OCI-M2 (cell line): ENCODE data around the gene CENPQ.
"Not testable (repeated sequence)": the region's sequence is repeated elsewhere in the genome, so short reads cannot be mapped to it uniquely, and the experiment has no call there.

Experiments used
- DNase-seq: peaks from one replicate; lab custom pipeline; 2025; ENCODE audit not compliant: unreplicated experiment; lab: John Stamatoyannopoulos, UW

CENPQ gene, protein sequence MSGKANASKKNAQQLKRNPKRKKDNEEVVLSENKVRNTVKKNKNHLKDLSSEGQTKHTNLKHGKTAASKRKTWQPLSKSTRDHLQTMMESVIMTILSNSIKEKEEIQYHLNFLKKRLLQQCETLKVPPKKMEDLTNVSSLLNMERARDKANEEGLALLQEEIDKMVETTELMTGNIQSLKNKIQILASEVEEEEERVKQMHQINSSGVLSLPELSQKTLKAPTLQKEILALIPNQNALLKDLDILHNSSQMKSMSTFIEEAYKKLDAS

DNA sequence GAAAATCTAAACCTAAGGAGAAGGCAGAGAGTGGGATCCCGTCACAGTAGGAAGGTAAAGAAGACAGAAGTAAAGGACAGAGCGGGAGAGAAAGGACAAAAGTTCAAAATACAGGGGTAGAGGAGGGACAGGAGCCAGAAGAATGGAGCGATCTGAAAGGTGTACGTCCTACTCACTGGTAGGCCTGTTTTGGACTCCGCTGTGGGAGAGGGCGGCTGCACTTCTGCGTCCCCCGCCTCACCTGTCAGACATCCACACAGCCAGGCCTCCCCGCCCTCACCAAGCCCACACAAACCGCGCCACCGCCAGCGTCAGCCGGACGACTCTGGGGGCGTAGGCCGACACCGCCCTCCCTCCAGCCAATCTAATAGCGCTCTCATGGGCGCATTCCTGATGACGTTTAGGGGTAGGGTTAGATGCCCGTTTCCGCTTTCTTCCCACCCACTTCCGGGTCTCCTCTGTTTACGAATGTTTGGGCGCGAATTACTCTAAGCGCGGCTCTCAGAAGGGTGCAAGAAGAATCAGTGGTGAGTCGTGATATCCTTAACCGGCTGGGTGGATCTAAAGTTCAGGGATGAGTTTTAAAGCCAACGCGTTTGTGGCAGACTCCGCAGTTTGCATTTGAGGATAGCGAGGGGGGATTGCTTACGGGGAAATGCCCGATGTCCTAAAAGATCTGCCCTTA lies at the start of gene CENPQ, which contains the start of gene MMUT:
CENPQ (plus strand) TSS at position 444 of the 685 bp plus-strand sequence. CDS start 6,807 bp downstream, outside the sequence.
MMUT (minus strand) TSS at position 327 of the 685 bp plus-strand sequence. CDS start 3,787 bp downstream, outside the sequence.
- peak; percentile 94 for DNase-seq

DNA sequence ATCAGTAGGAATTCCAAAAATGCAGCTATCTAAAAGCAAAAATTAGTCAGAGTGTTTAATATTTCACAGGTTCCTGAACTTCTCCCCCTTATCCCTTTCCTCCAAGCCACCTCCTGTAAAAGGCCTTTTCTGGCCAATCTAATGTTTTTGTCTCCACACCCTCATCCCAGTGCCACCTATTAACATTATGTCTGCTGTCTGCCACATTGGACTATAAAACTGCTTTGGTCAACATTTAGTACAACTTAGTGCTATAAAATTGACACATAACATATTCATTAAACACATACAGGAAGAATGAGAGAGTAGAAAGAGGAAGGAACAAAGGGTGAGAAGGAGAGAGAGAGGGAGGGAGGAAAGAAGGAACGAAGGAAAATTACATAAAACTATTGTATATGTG lies 47.8 kb upstream of the CENPQ start:
- DNase-seq: no peak

DNA sequence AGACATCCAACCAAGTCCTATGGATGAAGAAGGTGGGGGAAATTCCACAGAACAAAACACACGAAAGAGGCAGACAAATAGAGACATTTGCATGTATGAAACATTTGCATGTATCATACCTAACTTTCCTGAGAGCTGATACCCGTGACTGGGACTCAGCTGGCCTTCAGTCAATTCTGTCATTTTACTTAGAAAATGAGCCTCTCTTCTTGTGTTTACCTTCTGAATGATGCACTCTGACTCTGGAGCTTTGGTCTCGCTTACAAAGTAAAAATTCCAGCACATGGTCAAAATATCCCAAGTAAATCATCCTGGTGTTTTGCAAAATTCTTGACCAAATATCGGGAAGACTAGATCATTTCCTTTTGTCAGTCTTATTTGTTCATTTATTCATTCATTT lies 47.0 kb upstream of the CENPQ start:
- DNase-seq: no peak

DNA sequence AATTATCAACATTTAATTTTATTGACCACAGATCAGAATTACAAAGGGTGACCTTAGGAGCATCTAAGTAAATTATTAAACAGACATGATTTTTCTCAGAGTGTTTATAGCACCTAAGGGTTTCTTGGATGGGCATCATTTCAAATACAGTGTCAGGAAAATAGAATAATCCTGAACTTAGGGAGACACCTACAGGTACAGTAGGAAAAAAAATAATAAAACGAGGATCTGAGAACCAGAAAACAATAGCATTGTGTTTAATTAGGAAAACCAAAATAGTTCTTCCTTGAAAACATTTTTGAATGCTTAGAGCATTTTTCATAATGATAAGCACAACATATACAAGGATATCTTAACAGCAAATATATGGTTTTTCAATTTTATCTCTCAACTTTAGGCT lies 39.4 kb upstream of the CENPQ start:
- no peak for DNase-seq

DNA sequence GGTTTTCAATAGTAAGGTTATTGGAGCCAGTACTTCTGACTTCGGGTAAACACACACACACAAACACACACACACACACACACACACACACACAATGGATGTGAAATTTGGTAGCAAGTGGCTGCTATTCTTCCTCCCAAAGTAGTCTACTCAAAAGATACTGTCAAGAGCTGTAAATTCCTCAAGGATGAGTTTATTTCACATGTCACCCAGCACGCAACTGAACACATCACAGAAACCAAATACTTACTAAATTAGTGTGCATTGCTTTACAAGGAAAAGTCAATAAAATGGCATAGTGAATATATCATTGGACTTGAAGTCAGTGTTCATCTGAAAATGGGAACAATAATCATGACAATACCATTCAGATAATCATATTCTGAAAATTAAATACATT lies 33.0 kb upstream of the CENPQ start:
- no peak for DNase-seq

DNA sequence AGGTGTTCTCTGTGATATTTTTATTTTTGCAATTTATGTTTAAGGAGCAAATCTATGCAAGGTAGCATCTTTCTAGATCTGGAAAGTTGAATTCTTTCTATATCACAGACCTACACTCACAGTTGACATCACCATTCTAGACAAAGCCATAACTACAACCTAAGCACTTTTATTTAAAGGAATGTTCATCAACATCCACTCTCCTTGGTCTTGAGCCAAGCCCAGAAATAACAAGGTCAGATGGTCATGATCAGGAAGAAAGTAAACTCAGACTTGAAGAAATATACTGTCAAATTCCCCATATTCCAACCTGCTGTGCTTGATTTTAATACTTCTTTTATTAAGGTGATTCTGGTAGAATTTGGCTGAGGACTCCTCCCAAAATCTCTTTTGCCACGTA lies 32.3 kb upstream of the CENPQ start:
- DNase-seq: no peak

DNA sequence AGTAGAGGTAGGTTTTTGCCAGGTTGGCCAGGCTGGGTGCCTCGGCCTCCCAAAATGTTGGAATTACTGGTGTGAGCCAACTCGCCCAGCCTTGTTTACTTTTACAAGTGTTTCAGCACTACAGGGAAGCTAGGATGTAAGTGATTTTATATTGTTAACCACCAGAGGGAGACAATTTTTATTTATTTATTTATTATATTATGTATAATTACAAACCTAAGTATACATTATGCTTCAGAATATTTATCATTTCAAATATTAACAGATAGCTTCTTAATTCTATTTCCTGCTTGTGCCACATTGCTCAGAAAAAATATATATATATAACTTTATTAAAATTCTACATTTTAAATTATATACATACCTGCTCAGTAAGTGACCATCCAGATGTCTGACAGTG lies 9.9 kb upstream of the CENPQ start:
- DNase-seq: no peak

DNA sequence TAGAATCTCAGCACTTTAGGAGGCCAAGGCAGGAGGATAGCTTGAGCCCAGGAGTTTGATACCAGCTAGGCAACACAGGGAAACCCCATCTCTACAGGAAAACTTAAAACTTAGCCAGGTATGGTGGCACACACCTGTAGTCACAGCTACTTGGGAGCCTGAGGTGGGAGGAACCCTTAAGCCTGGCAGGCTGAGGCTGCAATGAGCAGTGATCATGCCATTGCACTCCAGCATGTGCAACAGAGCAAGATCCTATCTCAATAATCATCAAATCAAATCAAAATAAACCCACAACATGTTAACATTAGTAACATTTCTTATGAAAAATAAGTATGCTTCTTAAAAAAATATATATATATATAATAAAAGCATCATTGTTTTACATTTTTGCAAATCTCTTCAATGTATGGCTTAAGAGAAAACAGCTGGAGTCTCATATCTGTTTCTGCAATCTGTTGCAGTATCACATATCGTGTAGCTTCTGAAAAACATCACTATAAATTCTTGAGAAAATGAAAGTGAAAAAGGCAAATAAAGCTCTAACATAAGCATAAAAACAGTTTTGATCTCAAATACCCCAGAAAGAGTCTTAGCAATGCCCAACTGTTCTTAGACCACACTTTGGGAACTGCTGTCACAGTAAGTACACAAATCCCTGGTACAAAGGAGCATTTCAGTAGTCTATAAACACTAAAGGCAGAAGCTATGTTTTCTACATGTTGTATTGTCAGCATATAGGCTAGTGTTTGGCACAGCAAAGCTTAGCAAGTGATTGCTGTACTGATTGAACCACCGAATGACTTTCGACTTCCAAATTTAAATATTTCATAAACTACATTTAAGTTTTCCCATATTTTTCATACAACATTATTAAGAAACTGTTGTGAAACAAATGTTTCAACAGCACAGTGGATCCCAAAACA lies 8.1 kb upstream of the CENPQ start:
- DNase-seq: no peak

DNA sequence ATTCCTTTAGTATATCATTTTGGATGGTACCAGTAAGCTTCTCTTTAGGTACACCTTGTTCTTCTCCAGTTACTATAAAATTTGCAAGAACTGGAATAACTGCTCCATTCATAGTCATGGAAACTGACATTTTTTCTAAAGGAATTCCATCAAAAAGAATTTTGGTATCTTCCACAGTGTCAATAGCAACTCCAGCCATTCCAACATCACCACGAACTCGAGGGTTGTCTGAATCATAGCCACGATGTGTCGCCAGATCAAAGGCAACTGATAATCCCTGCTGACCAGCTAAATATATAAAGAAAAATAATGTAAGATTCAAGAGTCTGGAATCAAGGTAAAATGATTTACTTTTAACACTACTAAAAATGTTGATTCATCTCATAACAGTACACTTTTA lies 5.4 kb upstream of the CENPQ start:
- DNase-seq: no peak

DNA sequence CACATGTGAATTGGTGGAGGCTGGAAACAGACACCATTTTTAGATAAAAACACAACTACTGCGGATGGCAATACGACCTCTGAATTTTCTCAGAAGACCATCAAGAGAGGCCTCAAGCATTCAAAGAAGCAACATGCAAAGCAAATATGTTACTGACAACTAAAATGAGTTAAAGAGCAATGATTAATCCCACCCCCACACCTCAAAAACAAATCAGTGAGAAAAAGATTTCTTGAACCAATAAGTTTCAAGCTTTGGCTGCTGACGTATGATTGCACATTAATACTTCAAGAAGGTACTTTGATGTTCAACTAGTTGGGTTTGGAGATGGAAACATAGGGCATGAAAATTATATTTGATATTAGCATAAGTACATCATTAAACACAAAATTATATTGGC lies 1.1 kb upstream of the CENPQ start:
- no peak for DNase-seq

DNA sequence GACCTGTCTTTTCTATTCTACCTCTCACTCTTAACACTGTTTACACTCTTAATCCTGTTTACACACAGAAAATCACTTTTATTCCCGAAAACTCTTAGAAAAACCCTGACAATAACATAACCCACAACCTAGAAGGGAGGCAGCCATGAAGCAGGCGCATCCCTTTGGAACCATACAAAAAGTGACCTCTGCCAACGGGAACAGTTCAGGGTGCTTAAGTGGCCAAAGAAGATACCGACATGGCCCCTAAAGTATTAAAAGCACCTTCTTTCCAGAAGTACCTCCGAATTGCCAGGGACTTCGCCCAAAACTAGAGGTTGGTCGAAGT lies 607 bp upstream of the CENPQ start:
- DNase-seq: no peak

DNA sequence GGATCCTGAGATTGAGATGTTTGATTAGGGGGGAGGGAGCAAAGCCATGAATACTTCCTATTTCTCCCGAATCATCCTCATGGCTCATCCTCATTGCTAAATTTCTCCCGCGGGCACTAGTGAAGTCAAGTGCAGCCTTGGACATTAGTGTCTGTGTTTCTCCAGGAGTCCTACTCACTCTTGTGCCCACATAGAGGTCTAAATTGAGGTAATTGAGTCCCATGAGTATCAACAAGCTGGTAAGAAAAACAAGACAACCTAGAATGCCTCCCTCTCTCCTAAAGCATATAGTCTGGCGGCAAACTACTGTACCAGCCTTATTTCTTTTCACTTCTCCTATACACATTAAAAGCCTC lies 420 bp downstream of the CENPQ start:
- peak; percentile 77 for DNase-seq

DNA sequence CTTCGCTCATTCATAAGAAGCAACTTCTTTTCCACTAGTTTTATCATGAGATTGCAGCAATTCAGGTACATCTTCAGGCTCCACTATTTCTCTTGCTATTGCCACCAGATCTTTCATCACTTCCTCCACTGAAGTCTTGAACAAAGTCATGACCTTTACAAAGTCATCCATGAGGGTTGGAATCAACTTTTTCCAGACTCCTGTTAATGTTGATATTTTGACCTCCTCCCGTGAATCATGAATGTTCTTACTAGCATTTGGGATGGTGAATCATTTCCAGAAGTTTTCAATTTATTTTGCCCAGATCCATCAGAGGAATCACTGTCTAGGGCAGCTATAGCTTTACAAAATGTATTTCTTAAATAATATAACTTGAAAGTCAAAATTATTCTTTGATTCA lies 1.5 kb downstream of the CENPQ start:
- no peak for DNase-seq

DNA sequence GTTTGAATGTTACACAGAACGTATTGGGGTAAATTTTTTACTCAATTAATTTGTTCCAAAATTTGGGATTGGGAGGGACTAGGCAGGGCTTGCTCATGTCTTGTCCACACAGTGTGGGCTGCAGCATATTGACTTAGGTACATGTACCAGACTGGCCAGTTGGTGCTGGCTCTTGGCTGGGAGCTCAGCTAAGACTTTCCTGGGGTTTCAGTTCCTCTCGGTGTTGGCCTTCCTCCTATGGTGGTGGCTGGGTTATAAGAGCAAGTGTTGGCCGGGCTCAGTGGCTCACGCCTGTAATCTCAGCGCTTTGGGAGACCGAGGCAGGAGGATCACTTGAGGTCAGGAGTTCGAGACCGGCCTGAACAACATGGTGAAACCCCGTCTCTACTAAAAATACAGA lies 4.9 kb downstream of the CENPQ start:
- DNase-seq: no peak

DNA sequence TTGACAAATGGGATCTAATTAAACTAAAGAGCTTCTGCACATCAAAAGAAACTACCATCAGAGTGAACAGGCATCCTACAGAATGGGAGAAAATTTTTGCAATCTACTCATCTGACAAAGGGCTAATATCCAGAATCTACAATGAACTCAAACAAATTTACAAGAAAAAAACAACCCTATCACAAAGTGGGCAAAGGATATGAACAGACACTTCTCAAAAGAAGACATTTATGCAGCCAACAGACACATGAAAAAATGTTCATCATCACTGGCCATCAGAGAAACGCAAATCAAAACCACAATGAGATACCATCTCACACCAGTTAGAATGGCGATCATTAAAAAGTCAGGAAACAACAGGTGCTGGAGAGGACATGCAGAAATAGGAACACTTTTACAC lies 13.4 kb downstream of the CENPQ start:
- DNase-seq: not testable (repeated sequence)

DNA sequence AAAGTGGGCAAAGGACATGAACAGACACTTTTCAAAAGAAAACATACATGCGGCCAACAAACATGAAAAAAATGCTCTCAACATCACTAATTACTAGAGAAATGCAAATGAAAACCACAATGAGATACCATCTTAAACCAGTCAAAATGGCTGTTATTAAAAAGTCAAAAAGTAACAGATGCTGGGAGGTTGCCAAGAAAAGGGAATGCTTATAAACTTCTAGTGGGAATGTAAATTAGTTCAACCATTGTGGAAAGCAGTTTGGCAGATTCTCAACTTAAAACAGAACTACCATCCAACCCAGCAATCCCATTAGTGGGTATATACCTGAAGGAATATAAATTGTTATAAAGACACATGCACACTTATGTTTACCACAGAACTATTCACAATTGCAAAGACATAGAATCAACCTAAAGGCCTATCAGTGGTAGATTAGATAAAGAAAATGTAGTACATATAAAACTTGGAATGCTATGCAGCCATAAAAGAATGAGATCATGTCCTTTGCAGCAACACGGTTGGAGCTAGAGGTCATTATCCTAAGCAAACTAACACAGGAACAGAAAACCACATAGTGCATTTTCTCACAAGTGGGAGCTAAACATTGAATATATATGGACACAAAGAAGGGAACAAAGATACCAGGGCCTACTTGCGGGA lies 16.3 kb downstream of the CENPQ start:
- no peak for DNase-seq

DNA sequence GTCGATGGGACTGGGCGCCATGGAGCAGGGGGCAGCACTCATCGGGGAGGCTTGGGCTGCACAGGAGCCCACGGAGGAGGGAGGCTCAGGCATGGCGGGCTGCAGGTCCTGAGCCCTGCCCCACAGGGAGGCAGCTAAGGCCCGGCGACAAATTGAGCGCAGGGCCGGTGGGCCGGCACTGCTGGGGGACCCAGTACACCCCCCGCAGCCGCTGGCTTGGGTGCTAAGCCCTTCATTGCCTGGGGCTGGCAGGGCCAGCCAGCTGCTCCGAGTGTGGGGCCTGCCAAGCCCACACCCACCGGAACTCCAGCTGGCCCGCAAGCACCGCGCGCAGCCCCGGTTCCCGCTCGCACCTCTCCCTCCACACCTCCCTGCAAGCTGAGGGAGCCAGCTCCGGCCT lies 18.7 kb downstream of the CENPQ start:
- DNase-seq: not testable (repeated sequence)

DNA sequence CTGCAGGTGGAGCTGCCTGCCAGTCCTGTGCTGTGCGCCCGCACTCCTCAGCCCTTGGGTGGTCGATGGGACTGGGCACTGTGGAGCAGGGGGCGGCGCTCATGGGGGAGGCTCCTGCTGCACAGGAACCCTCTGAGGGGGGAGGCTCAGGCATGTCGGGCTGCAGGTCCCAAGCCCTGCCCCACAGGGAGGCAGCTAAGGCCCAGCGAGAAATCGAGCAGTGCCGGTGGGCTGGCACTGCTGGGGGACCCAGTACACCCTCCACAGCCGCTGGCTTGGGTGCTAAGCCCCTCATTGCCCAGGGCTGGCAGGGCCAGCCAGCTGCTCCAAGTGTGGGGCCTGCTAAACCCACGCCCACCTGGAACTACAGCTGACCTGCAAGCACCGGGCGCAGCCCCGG lies 20.2 kb downstream of the CENPQ start:
- DNase-seq: not testable (repeated sequence)

DNA sequence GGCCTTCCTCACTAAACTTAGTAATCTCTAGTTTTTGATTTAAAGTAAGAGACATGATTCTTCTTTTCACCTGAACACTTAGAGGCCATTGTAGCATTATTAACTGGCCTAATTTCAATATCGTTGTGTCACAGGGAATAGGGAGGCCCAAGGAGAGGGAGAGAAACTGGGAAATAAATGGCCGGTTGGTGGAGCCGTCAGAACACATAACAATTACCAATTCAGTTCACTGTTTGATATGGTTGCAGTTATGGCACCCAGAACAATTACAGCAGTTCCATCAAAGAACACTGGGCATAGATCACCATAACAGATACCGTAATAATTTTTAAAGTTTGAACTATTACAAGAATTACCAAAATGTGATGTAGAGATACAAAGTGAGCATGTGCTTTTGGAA lies 27.5 kb downstream of the CENPQ start:
- DNase-seq: no peak

DNA sequence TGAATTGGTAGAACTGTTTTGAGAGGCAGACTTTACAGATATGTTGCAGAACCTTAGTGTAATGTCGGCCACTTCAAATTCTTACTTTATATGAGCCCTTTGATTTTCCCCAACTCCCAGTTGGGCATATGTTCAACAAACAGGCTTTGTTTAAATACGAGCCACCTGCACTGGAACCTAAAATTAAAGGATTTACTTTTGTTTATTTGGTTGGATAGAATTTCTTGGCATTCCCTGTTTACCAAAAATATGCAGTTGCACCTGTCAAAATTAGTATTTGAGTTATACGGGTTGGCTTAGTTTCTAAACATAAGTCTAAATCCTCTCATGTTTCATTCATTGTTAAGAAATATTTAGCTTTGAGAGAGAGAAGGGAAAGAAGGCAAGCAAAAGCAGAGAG lies 34.1 kb downstream of the CENPQ start:
- DNase-seq: no peak

DNA sequence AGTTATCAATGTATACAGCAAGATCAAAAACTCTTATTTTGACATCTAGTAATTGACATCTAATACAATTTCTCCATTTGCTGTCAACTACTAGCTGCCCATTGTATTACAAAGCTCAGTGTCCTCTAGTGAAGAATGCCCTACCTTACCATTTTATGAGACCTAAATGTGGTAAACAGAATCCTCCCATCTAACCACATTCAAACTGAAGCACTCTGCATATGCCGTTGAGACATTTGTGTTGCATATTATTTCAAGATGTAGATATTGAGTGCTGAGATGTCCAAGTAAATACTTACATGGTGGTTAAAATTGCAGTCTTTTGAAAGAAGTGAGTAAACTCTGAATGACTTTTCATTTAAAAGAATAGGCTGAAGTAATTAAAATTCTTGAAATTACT lies 36.0 kb downstream of the CENPQ start:
- DNase-seq: no peak
